Measurements from ENCODE around the gene ELP4.
A peak's percentile ranks its signal among the peaks of the same experiment; 100 is the strongest.
"Not testable (repeated sequence)": the region's sequence is repeated elsewhere in the genome, so short reads cannot be mapped to it uniquely, and the experiment has no call there.

The ELP4 gene

GRCh38 chr11:31560842-31561476, 51.4 kb downstream of the ELP4 start:
- Histone ChIP-seq H3K27ac (ENCODE audit: extremely low read depth, low read depth, low read length) (no peak overlapping the region), H3K4me3 (ENCODE audit: low read depth, low read length) (no peak overlapping the region), H3K4me1 (ENCODE audit: control insufficient read depth, insufficient read depth, low read length) (no peaks in the 10 kb centered on the region), H3K9me3 (ENCODE audit: control insufficient read depth, insufficient read depth, low read depth, low read length) (no peaks in the 10 kb centered on the region), H3K36me3 (ENCODE audit: control insufficient read depth in 2 of 2, insufficient read depth in 1 of 2, low read length in 2 of 2) (no peaks in the 10 kb centered on the region)
- CTCF ChIA-PET: no interaction called here
- POLR2A ChIA-PET: no interaction called here
- TF ChIP-seq ZNF404 (tag by site-specific recombination; IDR thresholded peaks at IDR 0.05): no peak
- no peak for TF ChIP-seq ZNF596 (tag by site-specific recombination; IDR thresholded peaks at IDR 0.05)
- TF ChIP-seq ZNF274 (IDR thresholded peaks at IDR 0.05; ENCODE audit: low read length): no peak
- TF ChIP-seq ZNF274 (tag by site-specific recombination; IDR thresholded peaks at IDR 0.05; ENCODE audit: borderline replicate concordance): no peak
- TF ChIP-seq KLF10 (tag by site-specific recombination; IDR thresholded peaks at IDR 0.05): no peak
- TF ChIP-seq TCF7L2 (IDR thresholded peaks at IDR 0.05; ENCODE audit: borderline replicate concordance, low read depth, low read length): no peak
- TF ChIP-seq ZNF121 (tag by site-specific recombination; IDR thresholded peaks at IDR 0.05): no peak
- TF ChIP-seq ZNF473 (tag by site-specific recombination; IDR thresholded peaks at IDR 0.05): no peak
- no peak for TF ChIP-seq OVOL3 (tag by site-specific recombination; IDR thresholded peaks at IDR 0.05)
- TF ChIP-seq ZNF571 (tag by site-specific recombination; IDR thresholded peaks at IDR 0.05): no peak
- TF ChIP-seq ZNF112 (tag by site-specific recombination; IDR thresholded peaks at IDR 0.05): no peak
- TF ChIP-seq TRIM28 (IDR thresholded peaks at IDR 0.05; ENCODE audit: borderline replicate concordance, low read length): no peak
- no peak for TF ChIP-seq ZNF529 (tag by site-specific recombination; IDR thresholded peaks at IDR 0.05; ENCODE audit: insufficient replicate concordance)
- TF ChIP-seq ZNF658 (tag by site-specific recombination; IDR thresholded peaks at IDR 0.05): no peak
- no peak for TF ChIP-seq ZNF830 (tag by site-specific recombination; IDR thresholded peaks at IDR 0.05; ENCODE audit: low read depth)
- TF ChIP-seq ZNF610 (tag by site-specific recombination; IDR thresholded peaks at IDR 0.05; ENCODE audit: borderline replicate concordance): no peak

GRCh38 chr11:31564517-31564916, 55.0 kb downstream of the ELP4 start:
- H3K9me3 ChIP-seq (ENCODE audit: control insufficient read depth, insufficient read depth, low read depth, low read length); CTCF ChIA-PET; H3K36me3 ChIP-seq (ENCODE audit: control insufficient read depth in 2 of 2, insufficient read depth in 1 of 2, low read length in 2 of 2); H3K4me3 ChIP-seq (ENCODE audit: low read depth, low read length); POLR2A ChIA-PET; H3K27ac ChIP-seq (ENCODE audit: extremely low read depth, low read depth, low read length); H3K4me1 ChIP-seq (ENCODE audit: control insufficient read depth, insufficient read depth, low read length): not testable (repeated sequence)
- peak; percentile 58; the same call in 1 of the 2 replicates for TF ChIP-seq ZNF146 (tag by site-specific recombination; IDR thresholded peaks at IDR 0.05)

GRCh38 chr11:31574133-31574532, 64.6 kb downstream of the ELP4 start:
- H3K4me3 ChIP-seq (ENCODE audit: low read depth, low read length); H3K4me1 ChIP-seq (ENCODE audit: control insufficient read depth, insufficient read depth, low read length); POLR2A ChIA-PET; H3K9me3 ChIP-seq (ENCODE audit: control insufficient read depth, insufficient read depth, low read depth, low read length); H3K27ac ChIP-seq (ENCODE audit: extremely low read depth, low read depth, low read length); H3K36me3 ChIP-seq (ENCODE audit: control insufficient read depth in 2 of 2, insufficient read depth in 1 of 2, low read length in 2 of 2): not testable (repeated sequence)
- CTCF ChIA-PET: interaction anchor here (0.6 kb wide), 1 partner anchor 33 kb away, joined by 4 read pairs; no protein-coding TSS in a partner anchor

- H3K9me3 ChIP-seq (ENCODE audit: control insufficient read depth, insufficient read depth, low read depth, low read length); H3K36me3 ChIP-seq (ENCODE audit: control insufficient read depth in 2 of 2, insufficient read depth in 1 of 2, low read length in 2 of 2); H3K4me3 ChIP-seq (ENCODE audit: low read depth, low read length); H3K4me1 ChIP-seq (ENCODE audit: control insufficient read depth, insufficient read depth, low read length); H3K27ac ChIP-seq (ENCODE audit: extremely low read depth, low read depth, low read length): not testable (repeated sequence)
- ChIA-PET CTCF (interaction anchor here (0.8 kb wide), 1 partner anchor 474 kb away, joined by 3 read pairs; no protein-coding TSS in a partner anchor), POLR2A (interaction anchor here (0.7 kb wide), 1 partner anchor 44 kb away, joined by 3 read pairs; no protein-coding TSS in a partner anchor)
- peak; percentile 16 for TF ChIP-seq ZNF529 (tag by site-specific recombination; IDR thresholded peaks at IDR 0.05; ENCODE audit: insufficient replicate concordance)
These were observed 66.2 kb downstream of the ELP4 start for GRCh38 chr11:31575764-31576163.

- H3K27ac ChIP-seq (ENCODE audit: extremely low read depth, low read depth, low read length); POLR2A ChIA-PET; H3K36me3 ChIP-seq (ENCODE audit: control insufficient read depth in 2 of 2, insufficient read depth in 1 of 2, low read length in 2 of 2); H3K4me3 ChIP-seq (ENCODE audit: low read depth, low read length); CTCF ChIA-PET; H3K9me3 ChIP-seq (ENCODE audit: control insufficient read depth, insufficient read depth, low read depth, low read length); H3K4me1 ChIP-seq (ENCODE audit: control insufficient read depth, insufficient read depth, low read length): not testable (repeated sequence)
- peak; percentile 74; the same call in 1 of the 2 replicates for TF ChIP-seq ZNF146 (tag by site-specific recombination; IDR thresholded peaks at IDR 0.05)
These were observed 69.8 kb downstream of the ELP4 start for GRCh38 chr11:31579412-31579811.

Data from HEK293 (cell line).